HG02840 (cell line): ENCODE data around the gene RAB15.
"Not testable (repeated sequence)": the region's sequence is repeated elsewhere in the genome, so short reads cannot be mapped to it uniquely, and the experiment has no call there.

Experiments
- ATAC-seq: cut with Tn5 transposase; IDR thresholded peaks from one replicate; pipeline ENCODE4 v1.9.1; 2021; ENCODE audit warnings: mild to moderate bottlenecking, moderate library complexity, moderate number of reproducible peaks; ENCODE audit not compliant: unreplicated experiment, low FRiP score

Gene RAB15

DNA sequence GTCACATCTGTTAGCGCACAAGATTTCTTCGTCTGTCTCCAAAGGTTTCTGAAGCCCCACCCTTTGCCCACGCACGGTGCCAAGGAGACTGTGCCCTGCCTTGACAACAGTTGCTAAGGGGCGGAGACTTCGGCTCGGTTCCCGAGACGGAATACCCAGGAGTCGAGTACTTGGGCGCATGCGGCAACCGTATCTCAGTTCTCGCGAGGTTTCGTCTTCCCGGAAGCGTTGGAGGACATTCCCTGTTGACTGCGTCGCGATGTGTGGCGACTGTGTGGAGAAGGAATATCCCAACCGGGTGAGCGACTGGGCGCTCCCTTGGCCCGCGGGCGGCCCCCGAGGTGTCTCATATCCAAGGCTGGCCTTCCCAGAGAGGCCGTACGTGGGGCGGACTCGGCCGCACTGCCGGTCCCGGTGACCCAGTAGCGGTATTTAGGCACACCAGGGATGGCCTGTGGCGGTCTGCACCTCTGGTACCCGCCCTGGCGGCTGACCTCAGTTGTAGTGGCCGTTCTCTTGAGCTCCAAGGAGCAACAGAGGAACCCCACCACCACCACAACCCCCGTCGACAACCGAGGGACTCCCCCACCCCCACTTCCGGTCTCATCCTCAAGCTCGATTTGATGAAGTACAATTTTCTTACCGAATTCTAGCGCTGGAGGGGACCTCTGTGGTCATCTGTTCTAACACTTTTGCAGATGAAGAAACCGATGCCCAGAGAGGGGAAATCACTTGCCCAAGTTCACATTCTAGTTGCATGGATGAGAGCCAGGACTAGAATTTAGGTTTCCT is 57.7 kb downstream of the RAB15 start, which contains the start of gene CHURC1:
CHURC1 (plus strand) TSS at position 219 of the 792 bp plus-strand sequence; CDS start at position 260, 41 bp downstream.
- peak; percentile 94 for ATAC-seq

DNA sequence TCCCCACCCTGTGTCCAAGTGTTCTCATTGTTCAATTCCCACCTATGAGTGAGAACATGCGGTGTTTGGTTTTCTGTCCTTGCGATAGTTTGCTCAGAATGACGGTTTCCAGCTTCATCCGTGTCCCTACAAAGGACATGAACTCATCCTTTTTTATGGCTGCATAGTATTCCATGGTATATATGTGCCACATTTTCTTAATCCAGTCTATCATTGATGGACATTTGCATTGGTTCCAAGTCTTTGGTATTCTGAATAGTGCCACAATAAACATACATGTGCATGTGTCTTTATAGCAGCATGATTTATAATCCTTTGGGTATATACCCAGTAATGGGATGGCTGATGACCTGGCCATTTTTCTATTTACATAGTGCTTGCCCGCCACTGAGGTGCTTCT is 58.7 kb downstream of the RAB15 start:
- not testable (repeated sequence) for ATAC-seq

GRCh38 chr14:64912261-64912660 is 59.9 kb downstream of the RAB15 start:
- no peak for ATAC-seq

DNA sequence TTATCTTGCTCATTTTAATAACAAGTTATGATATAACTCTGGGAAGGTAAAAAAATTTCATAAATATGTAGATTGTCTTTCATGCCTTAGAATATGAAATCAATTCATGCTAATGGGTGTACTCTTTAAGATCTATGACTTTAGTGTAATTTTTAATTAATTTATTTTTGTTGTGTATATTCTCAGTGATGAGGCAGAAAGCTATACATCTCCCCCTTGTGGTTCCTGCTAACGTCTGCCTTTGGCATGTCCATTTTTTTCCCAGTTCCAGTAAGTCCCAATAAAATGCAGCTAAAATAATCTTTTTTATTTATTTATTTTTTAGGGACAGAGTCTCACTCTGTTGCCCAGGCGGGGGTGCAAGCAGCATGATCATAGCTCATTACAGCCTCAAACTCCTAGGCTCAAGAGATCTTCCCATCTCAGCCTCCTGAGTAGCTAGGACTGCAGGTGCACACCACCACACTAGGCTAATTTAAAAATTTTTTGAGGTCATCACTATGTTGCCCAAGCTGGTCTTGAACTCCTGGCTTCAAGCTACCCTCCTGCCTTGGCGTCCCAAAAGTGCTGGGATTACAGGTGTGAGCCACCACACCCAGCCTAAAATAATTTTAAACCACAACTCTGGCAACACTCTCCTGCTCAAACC is 61.2 kb downstream of the RAB15 start:
- ATAC-seq, result no peak

DNA sequence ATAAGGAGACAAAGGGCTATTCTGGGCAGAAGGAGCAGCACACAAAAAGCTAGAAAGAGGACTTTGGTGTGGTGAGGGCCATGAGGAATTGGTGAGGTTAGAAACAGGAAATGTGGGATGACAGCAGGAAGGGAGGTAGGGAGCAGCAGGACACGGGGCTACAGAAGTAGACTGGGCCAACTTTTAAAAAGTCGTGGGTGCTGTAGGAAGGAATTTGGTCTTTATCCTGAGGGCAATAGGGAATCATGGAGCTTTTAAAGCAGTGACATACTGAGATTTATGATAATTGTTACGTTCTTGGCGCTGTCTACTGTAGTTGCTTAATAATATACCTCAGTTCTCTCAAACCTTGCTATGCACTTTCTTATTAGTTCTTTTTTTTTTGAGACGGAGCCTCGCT is 66.1 kb downstream of the RAB15 start:
- ATAC-seq, result no peak

GRCh38 chr14:64899958-64900357 is 72.2 kb downstream of the RAB15 start:
- no peak for ATAC-seq
